H1 (cell line): Measurements from ENCODE around the gene SURF4. TPM values are rescaled to one million over a fixed set of nuclear protein-coding genes. Genes with fewer than 3 reads are reported as not detected.

Source experiments
- CTCF ChIA-PET: fragments of 300-600 bp; sonication (Branson Sonifier 250); formaldehyde crosslinking; loops from one replicate; lab custom pipeline; 2021; ENCODE audit not compliant: partially characterized antibody; lab: Charles Lee
- POLR2A ChIA-PET: fragments of 300-600 bp; sonication (Branson Sonifier 250); formaldehyde crosslinking; loops from one replicate; lab custom pipeline; 2021; ENCODE audit warnings: inconsistent platforms; ENCODE audit not compliant: partially characterized antibody; lab: Charles Lee
- DNase-seq, 2 experiments: peaks; one replicate each; pipeline versions ENCODE4 v3.0.0 to v3.0.0-alpha.2; 2010 to 2022; ENCODE audit warnings: low spot score in 2 of 2, low read depth in 1 of 2, mixed read lengths in 1 of 2
- FAIRE-seq: peaks from 2 replicates; lab custom pipeline; 2011; peaks lifted over from hg19 to GRCh38; lab: Jason Lieb, UNC
- H2AFZ ChIP-seq: 2 replicates; pipeline ENCODE4 v1.8.1; 2012; ENCODE audit warnings: low read length, inconsistent platforms
- H2AK5ac ChIP-seq: 2 replicates; pipeline ENCODE4 v1.6.1; 2013; ENCODE audit warnings: low read depth, low read length
- H2BK120ac ChIP-seq: replicated peaks from 2 replicates; pipeline ENCODE3; 2013; ENCODE audit warnings: low read depth, low read length, inconsistent platforms
- H2BK12ac ChIP-seq: 2 replicates; pipeline ENCODE4 v1.6.1; 2013; ENCODE audit warnings: low read depth, low read length
- H2BK15ac ChIP-seq: 2 replicates; pipeline ENCODE4 v1.6.1; 2013; ENCODE audit warnings: low read length
- H2BK20ac ChIP-seq: 2 replicates; pipeline ENCODE4 v1.6.1; 2013; ENCODE audit warnings: low read length
- H2BK5ac ChIP-seq: 2 replicates; pipeline ENCODE4 v1.6.1; 2013; ENCODE audit warnings: low read depth, low read length
- H3K14ac ChIP-seq: 2 replicates; pipeline ENCODE4 v1.6.1; 2013; ENCODE audit warnings: inconsistent platforms; ENCODE audit not compliant: insufficient read length
- H3K18ac ChIP-seq: 2 replicates; pipeline ENCODE4 v1.6.1; 2013; ENCODE audit warnings: low read length; ENCODE audit errors: extremely low read depth
- H3K23ac ChIP-seq: 2 replicates; pipeline ENCODE4 v1.6.1; 2013; ENCODE audit warnings: inconsistent platforms; ENCODE audit not compliant: insufficient read length
- H3K23me2 ChIP-seq: 2 replicates; pipeline ENCODE4 v1.6.1; 2013; ENCODE audit warnings: low read depth, low read length
- H3K27ac ChIP-seq: 2 replicates; pipeline ENCODE4 v1.6.1; 2011; ENCODE audit warnings: low read depth, low read length, inconsistent platforms
- H3K27me3 ChIP-seq, 4 experiments: replicated peaks in 1 of 4; 1 replicate in 1 of 4; 2 replicates in 3 of 4; pipeline versions ENCODE4 v1.6.1 to v1.8.1; 2011 to 2013; ENCODE audit warnings: low read length in 3 of 4, mild to moderate bottlenecking in 3 of 4, inconsistent platforms in 2 of 4, mixed read lengths in 2 of 4, moderate library complexity in 1 of 4; ENCODE audit not compliant: control insufficient read depth in 3 of 4, insufficient read depth in 3 of 4; ENCODE audit errors: extremely low read depth in 1 of 4
- H3K36me3 ChIP-seq, 4 experiments: 2 replicates each; pipeline versions ENCODE4 v1.6.1 to v1.8.1; 2011 to 2013; ENCODE audit warnings: mild to moderate bottlenecking in 4 of 4, low read length in 3 of 4, moderate library complexity in 2 of 4, control low read depth in 1 of 4, inconsistent platforms in 1 of 4; ENCODE audit not compliant: insufficient read depth in 4 of 4, control insufficient read depth in 2 of 4
- H3K4ac ChIP-seq: replicated peaks from 2 replicates; pipeline ENCODE3; 2013; ENCODE audit warnings: low read length, low read depth, mixed read lengths, inconsistent platforms; ENCODE audit not compliant: insufficient read length
- H3K4me1 ChIP-seq, 4 experiments: replicated peaks in 1 of 4; 1 replicate in 1 of 4; 2 replicates in 3 of 4; pipeline versions ENCODE4 v1.6.1 to v1.8.1; 2011 to 2013; ENCODE audit warnings: low read length in 3 of 4, inconsistent platforms in 2 of 4, mixed read lengths in 1 of 4; ENCODE audit not compliant: insufficient read depth in 4 of 4, control insufficient read depth in 3 of 4
- H3K4me2 ChIP-seq, 2 experiments: 2 replicates each; pipeline versions ENCODE4 v1.6.1 to v1.8.1; 2011 to 2013; ENCODE audit warnings: low read depth in 2 of 2, low read length in 2 of 2, control low read depth in 1 of 2, inconsistent platforms in 1 of 2, mild to moderate bottlenecking in 1 of 2; ENCODE audit not compliant: insufficient read depth in 1 of 2
- H3K4me3 ChIP-seq, 4 experiments: fragments of 200-600, 300-600 bp in 1 of 4; sonication (generic), shearing (Covaris generic), sonication (Bioruptor Twin) in 1 of 4; 2 replicates each; pipeline versions ENCODE4 v1.5.1 to v1.8.1; 2011 to 2016; ENCODE audit warnings: low read length in 4 of 4, low read depth in 3 of 4, control low read depth in 2 of 4, inconsistent platforms in 2 of 4, mild to moderate bottlenecking in 2 of 4, mixed read lengths in 1 of 4, moderate library complexity in 1 of 4; ENCODE audit not compliant: insufficient read depth in 2 of 4; ENCODE audit errors: extremely low read depth in 1 of 4
- H3K56ac ChIP-seq: replicated peaks from 2 replicates; pipeline ENCODE3; 2013; ENCODE audit warnings: low read depth, mild to moderate bottlenecking, mixed read lengths, low read length, inconsistent platforms; ENCODE audit not compliant: insufficient read length
- H3K79me1 ChIP-seq: 2 replicates; pipeline ENCODE4 v1.6.1; 2013; ENCODE audit warnings: low read depth, low read length, control low read depth
- H3K79me2 ChIP-seq, 2 experiments: 2 replicates each; pipeline versions ENCODE4 v1.6.1 to v1.8.1; 2012 to 2013; ENCODE audit warnings: low read length in 2 of 2, mild to moderate bottlenecking in 2 of 2, inconsistent platforms in 1 of 2; ENCODE audit not compliant: insufficient read depth in 2 of 2, control insufficient read depth in 1 of 2
- H3K9ac ChIP-seq, 4 experiments: replicated peaks in 1 of 4; 1 replicate in 1 of 4; 2 replicates in 3 of 4; pipeline versions ENCODE4 v1.6.1 to v1.8.1; 2011 to 2013; ENCODE audit warnings: low read depth in 3 of 4, low read length in 3 of 4, control low read depth in 2 of 4, mild to moderate bottlenecking in 2 of 4, moderate library complexity in 2 of 4, inconsistent platforms in 1 of 4; ENCODE audit errors: extremely low read depth in 1 of 4
- H3K9me3 ChIP-seq, 2 experiments: 2 replicates each; pipeline versions ENCODE4 v1.6.1 to v1.8.1; 2012 to 2013; ENCODE audit warnings: mild to moderate bottlenecking in 2 of 2, moderate library complexity in 2 of 2, control low read depth in 1 of 2, inconsistent platforms in 1 of 2, low read depth in 1 of 2, low read length in 1 of 2, mixed read lengths in 1 of 2; ENCODE audit not compliant: insufficient read depth in 2 of 2
- H4K20me1 ChIP-seq, 2 experiments: replicated peaks in 1 of 2; 2 replicates each; pipeline versions ENCODE3 to v1.8.1; 2011 to 2013; ENCODE audit warnings: inconsistent platforms in 2 of 2, low read length in 2 of 2, mild to moderate bottlenecking in 1 of 2; ENCODE audit not compliant: insufficient read depth in 2 of 2, control insufficient read depth in 1 of 2
- H4K5ac ChIP-seq: 2 replicates; pipeline ENCODE4 v1.6.1; 2013; ENCODE audit warnings: low read length, low read depth, mixed read lengths, inconsistent platforms; ENCODE audit not compliant: insufficient read length
- H4K8ac ChIP-seq: 2 replicates; pipeline ENCODE4 v1.8.0; 2013; ENCODE audit warnings: mild to moderate bottlenecking, moderate library complexity, low read length, inconsistent platforms; ENCODE audit not compliant: insufficient read depth; ENCODE audit errors: extremely low read depth
- H4K91ac ChIP-seq: replicated peaks from 2 replicates; pipeline ENCODE3; 2013; ENCODE audit warnings: low read length, mixed read lengths, inconsistent platforms; ENCODE audit not compliant: insufficient read length
- BACH1 ChIP-seq: IDR thresholded peaks from 2 replicates; pipeline ENCODE4 v1.6.1; 2012; ENCODE audit warnings: low read length, improper control_type of control experiment
- CBX8 ChIP-seq: fragments of 300-800, 300-1000 bp; sonication (generic); IDR thresholded peaks from 2 replicates; pipeline ENCODE4 v1.7.1; 2016; ENCODE audit warnings: low read depth, low read length, borderline replicate concordance
- CHD1 ChIP-seq: IDR thresholded peaks from 2 replicates; pipeline ENCODE4 v1.6.1; 2012; ENCODE audit warnings: low read depth, low read length, improper control_type of control experiment
- EZH2 ChIP-seq: fragments of 200-600 bp; sonication (generic); IDR thresholded peaks from 2 replicates; pipeline ENCODE4 v1.7.1; 2012; ENCODE audit warnings: low read depth, mild to moderate bottlenecking, moderate library complexity, low read length, inconsistent platforms; ENCODE audit not compliant: severe bottlenecking
- GABPA ChIP-seq: IDR thresholded peaks from 2 replicates; pipeline ENCODE4 v1.6.1; 2011; ENCODE audit warnings: mild to moderate bottlenecking, low read length, moderate library complexity, borderline replicate concordance; ENCODE audit not compliant: insufficient read depth
- HDAC2 ChIP-seq, 2 experiments: fragments of 300-600 bp in 1 of 2; sonication (generic) in 1 of 2; IDR thresholded peaks; 2 replicates each; pipeline ENCODE4 v1.6.1; 2011 to 2012; ENCODE audit warnings: low read depth in 2 of 2, low read length in 2 of 2, mild to moderate bottlenecking in 2 of 2, moderate library complexity in 2 of 2, borderline replicate concordance in 1 of 2, inconsistent platforms in 1 of 2
- HDAC6 ChIP-seq: IDR thresholded peaks from one replicate; pipeline ENCODE4 v1.7.1; 2012; ENCODE audit warnings: low read depth, mild to moderate bottlenecking, inconsistent platforms, low read length, moderate library complexity
- KDM5A ChIP-seq: fragments of 200-600 bp; IDR thresholded peaks from 2 replicates; pipeline ENCODE4 v1.7.1; 2012; ENCODE audit warnings: mild to moderate bottlenecking, low read length, inconsistent platforms, mixed read lengths
- MAX ChIP-seq: IDR thresholded peaks from 2 replicates; pipeline ENCODE4 v1.6.1; 2012; ENCODE audit warnings: inconsistent platforms
- NRF1 ChIP-seq: IDR thresholded peaks from 2 replicates; pipeline ENCODE4 v1.6.1; 2011; ENCODE audit warnings: mild to moderate bottlenecking, low read depth, low read length, improper control_type of control experiment
- SAP30 ChIP-seq: fragments of 300-600 bp; sonication (generic); IDR thresholded peaks from 2 replicates; pipeline ENCODE4 v1.7.1; 2012; ENCODE audit warnings: low read length, moderate library complexity, mild to moderate bottlenecking, inconsistent platforms; ENCODE audit not compliant: insufficient read depth, insufficient replicate concordance
- SIRT6 ChIP-seq: IDR thresholded peaks from one replicate; pipeline ENCODE4 v1.7.1; 2012; ENCODE audit warnings: low read length, inconsistent platforms
- SP2 ChIP-seq: IDR thresholded peaks from 2 replicates; pipeline ENCODE4 v1.6.1; 2012; ENCODE audit warnings: mild to moderate bottlenecking, low read length, inconsistent platforms
- TAF1 ChIP-seq: IDR thresholded peaks from 2 replicates; pipeline ENCODE4 v1.6.1; 2011; ENCODE audit warnings: mild to moderate bottlenecking, low read depth, low read length
- TAF7 ChIP-seq: optimal IDR thresholded peaks from 2 replicates; pipeline ENCODE3; 2011; ENCODE audit warnings: low read depth, mild to moderate bottlenecking, inconsistent platforms, low read length, moderate library complexity, borderline replicate concordance
- WGBS, 2 experiments: shearing (Covaris generic) in 1 of 2; methylation state at CpG; one replicate each; pipeline versions ENCODE4 v1.1.6 to v1.1.7; 2013 to 2015; ENCODE audit warnings: low lambda C conversion rate in 2 of 2, mixed read lengths in 2 of 2, inconsistent platforms in 1 of 2, low coverage in 1 of 2, missing lambda C conversion rate in 1 of 2; ENCODE audit not compliant: insufficient replicate concordance in 2 of 2, insufficient coverage in 1 of 2, insufficient read length in 1 of 2; ENCODE audit errors: extremely low coverage in 1 of 2, missing lambda C conversion rate in 1 of 2; 5-methylcytosine and 5-hydroxymethylcytosine counted together
- polyA plus RNA-seq, 7 experiments: library from polyadenylated mRNA; depleted of rRNA in 3 of 7; stranded (reverse) in 5 of 7; unstranded in 2 of 7; fragments of >200 nt in 5 of 7; fragments of 200-250 nt in 2 of 7; gene quantifications; 1 replicate in 5 of 7; 2 replicates in 1 of 7; 4 replicates in 1 of 7; pipeline versions ENCODE4 v1.2.1 to v1.2.3, GENCODE V29; 2011 to 2013; ENCODE audit warnings: missing spikeins in 2 of 7, mixed read lengths in 2 of 7
- total RNA-seq: library from RNA; stranded (reverse); fragmentation: NEBNext Ultra II Directional; extraction: Animal tissue kit (Norgen Biotek cat#: 25700); gene quantifications from 2 replicates; pipeline ENCODE4 v1.2.1, GENCODE V29; 2021

SURF4 gene
- total and polyA plus RNA-seq, 2 of the 8 experiments (the other 6 are each of a cell fraction or from before 2014, with no cell fraction given) = 176 to 182 TPM

- Histone ChIP-seq H2BK120ac (no peak overlapping the region), H2BK5ac (no peak overlapping the region), H4K20me1 (no peaks in the 10 kb centered on the region), H2BK12ac (no peak overlapping the region), H2AFZ (no peak overlapping the region), H2BK20ac (no peak overlapping the region), H3K23me2 (no peaks in the 10 kb centered on the region), H3K56ac (no peak overlapping the region), H2BK15ac (no peak overlapping the region), H3K18ac (no peak overlapping the region), H3K79me1 (no peaks in the 10 kb centered on the region), H3K4me1 (no peaks in the 10 kb centered on the region), H3K36me3 (no peaks in the 10 kb centered on the region), H3K79me2 (no peaks in the 10 kb centered on the region), H3K27me3 (no peaks in the 10 kb centered on the region), H3K27ac (no peak overlapping the region), H4K5ac (no peak overlapping the region), H3K4me3 (no peak overlapping the region), H2AK5ac (no peak overlapping the region), H3K14ac (no peak overlapping the region), H3K9ac (no peak overlapping the region), H3K4me2 (no peak overlapping the region), H4K91ac (no peak overlapping the region), H3K9me3 (no peaks in the 10 kb centered on the region; a peak in 1 of 4 replicates), H3K4ac (no peak overlapping the region), H4K8ac (no peak overlapping the region), H3K23ac (no peak overlapping the region)
- WGBS, 2 experiments = 73% methylated on average over 2 of the region's 2 CpGs; no CpG with 5 or more reads in 1 of the 2 experiments
- DNase-seq (no peak), FAIRE-seq (no peak)
- ChIA-PET CTCF (no interaction called here), POLR2A (no interaction called here)
- TF ChIP-seq KDM5A (no peak), HDAC6 (no peak), TAF7 (no peak), BACH1 (no peak), HDAC2 (IDR thresholded peaks at IDR 0.05; ENCODE audit: borderline replicate concordance in 1 of 2, low read depth in 2 of 2, low read length in 2 of 2) (no peak), NRF1 (no peak), CHD1 (no peak), MAX (no peak), SP2 (no peak), GABPA (no peak), CBX8 (no peak), EZH2 (no peak), SIRT6 (no peak), SAP30 (no peak), TAF1 (no peak)
Measured at GRCh38 chr9:133315997-133316396, 59.9 kb downstream of the SURF4 start.
